WERI-Rb-1 (cell line): ENCODE results near the gene BAHD1.

Experiments used
- DNase-seq: peaks from one replicate; pipeline ENCODE4 v3.0.0-alpha.2; 2020
- H3K27ac ChIP-seq: fragments of 250-450 bp; sonication (Bioruptor Pico); 2 replicates; pipeline ENCODE4 v1.5.1; 2020; ENCODE audit warnings: mild to moderate bottlenecking, moderate library complexity
- H3K27me3 ChIP-seq: fragments of 250-450 bp; sonication (Bioruptor Pico); 2 replicates; pipeline ENCODE4 v1.5.1; 2021; ENCODE audit warnings: mild to moderate bottlenecking, low read depth, moderate library complexity; ENCODE audit not compliant: insufficient read depth, severe bottlenecking
- H3K36me3 ChIP-seq: fragments of 250-450 bp; sonication (Bioruptor Pico); 2 replicates; pipeline ENCODE4 v1.5.1; 2020; ENCODE audit warnings: mild to moderate bottlenecking, moderate library complexity
- H3K4me3 ChIP-seq: 2 replicates; pipeline ENCODE4 v1.5.1; 2011; ENCODE audit warnings: low read depth, mild to moderate bottlenecking, control low read depth, low read length
- H3K9me3 ChIP-seq: fragments of 250-450 bp; sonication (Bioruptor Pico); 2 replicates; pipeline ENCODE4 v1.5.1; 2021; ENCODE audit warnings: mild to moderate bottlenecking, moderate library complexity; ENCODE audit not compliant: severe bottlenecking
- CTCF ChIP-seq: IDR thresholded peaks from 2 replicates; pipeline ENCODE4 v1.5.1; 2011; ENCODE audit warnings: low read depth, mild to moderate bottlenecking, control low read depth, inconsistent platforms, low read length

Gene BAHD1

DNA sequence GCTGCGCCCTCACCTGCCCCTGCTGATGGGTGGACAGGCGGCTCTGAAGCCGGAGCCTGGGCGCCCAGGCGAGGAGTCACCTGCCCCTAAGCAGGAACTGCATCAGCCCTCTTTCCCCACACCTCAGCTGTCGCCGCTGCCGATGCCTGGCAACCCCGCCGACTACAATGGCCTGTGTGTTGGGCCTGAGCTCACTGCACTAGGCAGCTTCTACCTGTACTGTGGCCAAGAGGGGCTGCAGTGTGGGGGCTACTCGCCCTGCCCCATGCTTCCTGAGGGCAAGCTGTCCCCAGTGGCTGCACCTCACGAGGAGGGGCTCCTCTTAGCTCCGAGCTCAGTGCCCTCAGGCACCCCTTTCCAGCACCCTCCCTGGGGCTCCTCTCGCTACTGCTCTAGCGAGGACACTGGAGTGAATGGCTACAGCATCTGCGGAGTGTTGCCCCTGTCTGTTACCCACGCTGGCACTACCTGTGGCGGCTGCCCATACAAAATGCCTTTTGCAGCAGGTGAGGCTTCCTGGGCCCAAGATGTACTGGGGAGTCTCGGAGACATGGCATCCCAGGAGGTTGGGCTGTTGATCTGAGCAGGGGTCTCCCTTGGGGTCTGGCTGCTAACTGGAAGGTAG lies 18.8 kb downstream of the BAHD1 start:
- DNase-seq = no peak
- no peaks in the 10 kb centered on the region for H3K27me3 ChIP-seq
- peaks cover 53% of the 10 kb centered on the region for H3K36me3 ChIP-seq
- no peak overlapping the region for H3K4me3 ChIP-seq
- no peaks in the 10 kb centered on the region for H3K9me3 ChIP-seq
- no peak for TF ChIP-seq CTCF
- no peak overlapping the region for H3K27ac ChIP-seq

DNA sequence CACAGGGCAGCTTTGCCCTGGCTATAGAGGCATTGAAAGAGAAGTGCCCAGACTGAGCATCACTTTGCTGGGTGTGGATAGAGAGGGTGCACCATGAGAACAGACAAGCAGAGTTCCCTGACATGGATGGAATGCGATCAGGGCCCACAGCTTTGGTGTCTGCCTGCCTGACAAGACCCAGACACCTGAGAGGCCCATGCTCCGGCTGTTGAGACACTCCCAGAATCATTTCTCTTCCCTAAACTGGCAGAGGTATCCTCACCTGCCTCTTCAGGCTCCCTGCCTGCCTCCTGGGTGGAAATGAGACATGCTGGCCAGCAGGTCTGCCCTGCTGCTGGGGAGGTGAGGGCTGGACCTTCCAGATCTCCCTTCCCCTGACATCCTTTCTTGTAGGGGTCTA lies 19.7 kb downstream of the BAHD1 start:
- DNase-seq = no peak
- TF ChIP-seq CTCF = no peak
- Histone ChIP-seq H3K36me3 (peaks cover 62% of the 10 kb centered on the region), H3K27ac (no peak overlapping the region), H3K4me3 (no peak overlapping the region), H3K27me3 (no peaks in the 10 kb centered on the region), H3K9me3 (no peaks in the 10 kb centered on the region)

GRCh38 chr15:40461958-40462357 lies 21.2 kb downstream of the BAHD1 start:
- Histone ChIP-seq H3K27ac (no peak overlapping the region), H3K4me3 (no peak overlapping the region), H3K27me3 (no peaks in the 10 kb centered on the region), H3K36me3 (peaks cover 74% of the 10 kb centered on the region), H3K9me3 (no peaks in the 10 kb centered on the region)
- no peak for TF ChIP-seq CTCF
- DNase-seq = no peak

DNA sequence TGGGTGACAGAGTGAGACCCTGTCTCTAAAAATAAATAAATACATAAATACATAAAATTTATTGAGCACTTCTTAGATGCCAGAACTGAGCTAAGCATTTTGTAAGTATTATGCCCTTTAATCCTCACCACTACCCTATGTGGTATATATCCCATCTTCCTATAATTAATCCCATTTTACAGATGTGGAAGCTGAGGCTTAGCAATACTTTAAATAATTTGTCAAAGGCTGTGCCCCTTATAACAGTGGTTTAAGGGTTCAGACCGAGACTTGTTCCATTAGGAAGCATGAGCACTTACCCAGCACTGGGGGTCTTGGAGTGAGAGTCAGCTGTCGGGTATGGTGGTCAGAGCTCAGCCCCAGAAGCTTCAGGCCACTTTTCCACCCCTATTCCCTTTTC lies 22.5 kb downstream of the BAHD1 start:
- peaks cover 80% of the 10 kb centered on the region for H3K36me3 ChIP-seq

DNA sequence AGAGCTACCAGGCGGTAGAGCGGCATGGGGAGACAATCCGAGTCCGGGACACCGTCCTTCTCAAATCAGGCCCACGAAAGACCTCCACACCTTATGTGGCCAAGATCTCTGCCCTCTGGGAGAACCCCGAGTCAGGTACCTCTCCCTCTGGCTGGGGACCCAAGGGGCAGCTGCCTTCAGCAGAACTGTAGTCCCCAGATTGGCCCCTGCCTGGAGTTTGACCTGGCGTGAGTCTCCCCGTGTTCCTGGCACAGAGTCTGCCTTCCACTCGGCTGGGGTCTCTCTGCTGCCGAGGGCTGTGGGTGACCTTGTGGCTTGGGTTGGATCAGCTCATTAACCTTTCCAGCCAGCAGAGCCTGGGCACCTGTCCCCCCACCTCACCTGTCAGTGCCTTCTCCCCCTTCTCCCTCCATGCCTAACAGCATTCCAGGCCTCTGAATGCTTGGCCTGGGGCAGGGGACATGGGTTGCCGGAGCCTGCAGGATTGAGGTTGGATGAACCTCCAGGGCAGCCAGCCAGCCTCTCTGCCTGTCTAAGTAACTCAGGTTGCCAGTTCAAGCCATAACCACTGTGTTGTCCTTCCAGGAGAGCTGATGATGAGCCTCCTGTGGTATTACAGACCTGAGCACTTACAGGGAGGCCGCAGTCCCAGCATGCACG lies 23.3 kb downstream of the BAHD1 start:
- Histone ChIP-seq H3K36me3 (peaks cover 78% of the 10 kb centered on the region), H3K27ac (no peak overlapping the region), H3K9me3 (no peaks in the 10 kb centered on the region), H3K27me3 (no peaks in the 10 kb centered on the region), H3K4me3 (no peak overlapping the region)
- TF ChIP-seq CTCF = no peak
- no peak for DNase-seq

More for the DNA sequence above, 22.5 kb downstream of the BAHD1 start:
- no peak overlapping the region for H3K4me3 ChIP-seq
- H3K27ac ChIP-seq = no peak overlapping the region
- no peak for DNase-seq
- no peaks in the 10 kb centered on the region for H3K9me3 ChIP-seq
- TF ChIP-seq CTCF = no peak
- no peaks in the 10 kb centered on the region for H3K27me3 ChIP-seq
